ENCODE data around the gene CLTB.

Gene CLTB

GRCh38 chr5:176364765-176365350, 51.5 kb downstream of the CLTB start:
- POLR2A ChIA-PET: interaction anchor here (1.6 kb wide), 1 partner anchor 13 kb away, joined by 5 read pairs; no protein-coding TSS in a partner anchor
- no peak for DNase-seq (ENCODE audit: low read depth, low spot score)
- H3K4me3 ChIP-seq (ENCODE audit: low read depth, low read length): peak overlapping the region; percentile 70
- TF ChIP-seq, protein P1, sequence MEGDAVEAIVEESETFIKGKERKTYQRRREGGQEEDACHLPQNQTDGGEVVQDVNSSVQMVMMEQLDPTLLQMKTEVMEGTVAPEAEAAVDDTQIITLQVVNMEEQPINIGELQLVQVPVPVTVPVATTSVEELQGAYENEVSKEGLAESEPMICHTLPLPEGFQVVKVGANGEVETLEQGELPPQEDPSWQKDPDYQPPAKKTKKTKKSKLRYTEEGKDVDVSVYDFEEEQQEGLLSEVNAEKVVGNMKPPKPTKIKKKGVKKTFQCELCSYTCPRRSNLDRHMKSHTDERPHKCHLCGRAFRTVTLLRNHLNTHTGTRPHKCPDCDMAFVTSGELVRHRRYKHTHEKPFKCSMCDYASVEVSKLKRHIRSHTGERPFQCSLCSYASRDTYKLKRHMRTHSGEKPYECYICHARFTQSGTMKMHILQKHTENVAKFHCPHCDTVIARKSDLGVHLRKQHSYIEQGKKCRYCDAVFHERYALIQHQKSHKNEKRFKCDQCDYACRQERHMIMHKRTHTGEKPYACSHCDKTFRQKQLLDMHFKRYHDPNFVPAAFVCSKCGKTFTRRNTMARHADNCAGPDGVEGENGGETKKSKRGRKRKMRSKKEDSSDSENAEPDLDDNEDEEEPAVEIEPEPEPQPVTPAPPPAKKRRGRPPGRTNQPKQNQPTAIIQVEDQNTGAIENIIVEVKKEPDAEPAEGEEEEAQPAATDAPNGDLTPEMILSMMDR (IDR thresholded peaks at IDR 0.05; ENCODE audit: insufficient read depth, low read length, missing control alignments): no peak
- CTCF ChIA-PET: no interaction called here

- POLR2A ChIA-PET: interaction anchor here (0.8 kb wide), 1 partner anchor 19 kb away, joined by 5 read pairs; no protein-coding TSS in a partner anchor
Measured at GRCh38 chr5:176362233-176362490, 54.2 kb downstream of the CLTB start.

GRCh38 chr5:176361437-176362232, 54.7 kb downstream of the CLTB start, which contains the start of gene KIAA1191:
Gene KIAA1191, minus strand, starts transcription at chr5:176361764. Its CDS starts 2,256 bp downstream, at chr5:176359508.
- POLR2A ChIA-PET: interaction anchor here (0.6 to 1.1 kb wide), 3 partner anchors 10 to 140 kb away, joined by 3 to 5 read pairs (median 3); no protein-coding TSS in a partner anchor
- CTCF ChIA-PET: interaction anchor here (1.0 to 1.8 kb wide), 2 partner anchors 10 to 632 kb away, joined by 4 to 7 read pairs; no protein-coding TSS in a partner anchor
- peak within 1 kb of the TSS; percentile 94 for H3K4me3 ChIP-seq (ENCODE audit: low read depth, low read length)
- TF ChIP-seq, protein P1 (IDR thresholded peaks at IDR 0.05; ENCODE audit: insufficient read depth, low read length, missing control alignments): peak; percentile 0
- peak; percentile 34 for DNase-seq (ENCODE audit: low read depth, low spot score)

More at GRCh38 chr5:176362233-176362490, 54.2 kb downstream of the CLTB start:
- DNase-seq (ENCODE audit: low read depth, low spot score): no peak
- H3K4me3 ChIP-seq (ENCODE audit: low read depth, low read length): peak overlapping the region; percentile 94
- CTCF ChIA-PET: interaction anchor here (1.8 kb wide), 1 partner anchor 632 kb away, joined by 7 read pairs; no protein-coding TSS in a partner anchor
- TF ChIP-seq, protein P1 (IDR thresholded peaks at IDR 0.05; ENCODE audit: insufficient read depth, low read length, missing control alignments): no peak

- POLR2A ChIA-PET: interaction anchor here (1.1 kb wide), 1 partner anchor 141 kb away, joined by 3 read pairs; no protein-coding TSS in a partner anchor
- DNase-seq (ENCODE audit: low read depth, low spot score): no peak
Measured at GRCh38 chr5:176360894-176361436, 55.4 kb downstream of the CLTB start.

DNA sequence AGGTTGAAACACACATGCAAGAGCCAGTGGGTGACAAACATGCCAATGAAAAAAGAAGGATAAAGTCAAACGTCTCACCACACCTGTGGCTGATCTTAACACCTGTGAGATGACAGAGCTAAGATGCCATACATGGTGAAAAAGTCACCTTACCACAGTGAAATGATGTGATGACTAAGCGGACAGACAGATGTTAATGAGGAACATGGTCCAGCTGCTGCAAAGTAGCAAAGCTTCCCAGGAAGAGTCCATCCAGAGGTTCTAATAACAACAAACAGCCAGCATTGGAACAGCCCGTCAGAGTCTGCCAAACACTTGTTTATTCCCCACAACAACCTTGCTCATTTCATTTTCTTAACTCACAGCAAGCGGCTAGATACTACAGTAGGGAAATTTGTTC, 56.7 kb downstream of the CLTB start:
- POLR2A ChIA-PET: no interaction called here
- H3K4me3 ChIP-seq (ENCODE audit: low read depth, low read length): peak overlapping the region; percentile 20
- TF ChIP-seq, protein P1 (IDR thresholded peaks at IDR 0.05; ENCODE audit: insufficient read depth, low read length, missing control alignments): no peak
- DNase-seq (ENCODE audit: low read depth, low spot score): no peak
- CTCF ChIA-PET: interaction anchor here (1.6 kb wide), 1 partner anchor 88 kb away, joined by 3 read pairs; no protein-coding TSS in a partner anchor

More at GRCh38 chr5:176360894-176361436, 55.4 kb downstream of the CLTB start:
- CTCF ChIA-PET: interaction anchor here (1.0 to 1.6 kb wide), 2 partner anchors 9 to 87 kb away, joined by 3 to 4 read pairs; no protein-coding TSS in a partner anchor
- peak overlapping the region; percentile 94 for H3K4me3 ChIP-seq (ENCODE audit: low read depth, low read length)
- TF ChIP-seq, protein P1 (IDR thresholded peaks at IDR 0.05; ENCODE audit: insufficient read depth, low read length, missing control alignments): no peak

DNA sequence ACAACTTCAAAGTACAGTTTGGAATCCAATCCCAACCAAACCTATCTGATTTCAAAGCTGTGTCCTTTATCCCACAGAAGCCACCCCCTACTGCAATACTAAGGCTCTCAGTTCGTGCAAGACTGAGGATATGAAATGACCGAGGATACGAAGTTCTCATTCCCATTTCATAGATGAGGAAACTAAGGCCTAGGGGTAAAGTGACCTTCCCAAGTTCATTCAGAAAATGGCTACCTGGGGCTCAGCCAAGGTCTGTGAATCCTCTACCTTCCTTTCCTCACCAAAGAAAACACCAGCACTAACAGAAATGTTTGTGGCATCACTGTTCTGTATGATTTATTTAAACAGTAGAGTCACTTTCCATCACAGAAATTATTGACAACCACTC, 60.2 kb downstream of the CLTB start:
- TF ChIP-seq, protein P1 (IDR thresholded peaks at IDR 0.05; ENCODE audit: insufficient read depth, low read length, missing control alignments): no peak
- no peak for DNase-seq (ENCODE audit: low read depth, low spot score)
- H3K4me3 ChIP-seq (ENCODE audit: low read depth, low read length): no peak overlapping the region
- POLR2A ChIA-PET: no interaction called here
- CTCF ChIA-PET: no interaction called here

Measured in AG04449 (cell line).